HK-2 (cell line): ENCODE results near the gene USB1.
"Not testable (repeated sequence)": the region's sequence is repeated elsewhere in the genome, so short reads cannot be mapped to it uniquely, and the experiment has no call there.

Experiments
- DNase-seq: peaks from one replicate; pipeline ENCODE4 v3.0.0-alpha.2; 2018; ENCODE audit not compliant: unreplicated experiment

USB1 gene

DNA sequence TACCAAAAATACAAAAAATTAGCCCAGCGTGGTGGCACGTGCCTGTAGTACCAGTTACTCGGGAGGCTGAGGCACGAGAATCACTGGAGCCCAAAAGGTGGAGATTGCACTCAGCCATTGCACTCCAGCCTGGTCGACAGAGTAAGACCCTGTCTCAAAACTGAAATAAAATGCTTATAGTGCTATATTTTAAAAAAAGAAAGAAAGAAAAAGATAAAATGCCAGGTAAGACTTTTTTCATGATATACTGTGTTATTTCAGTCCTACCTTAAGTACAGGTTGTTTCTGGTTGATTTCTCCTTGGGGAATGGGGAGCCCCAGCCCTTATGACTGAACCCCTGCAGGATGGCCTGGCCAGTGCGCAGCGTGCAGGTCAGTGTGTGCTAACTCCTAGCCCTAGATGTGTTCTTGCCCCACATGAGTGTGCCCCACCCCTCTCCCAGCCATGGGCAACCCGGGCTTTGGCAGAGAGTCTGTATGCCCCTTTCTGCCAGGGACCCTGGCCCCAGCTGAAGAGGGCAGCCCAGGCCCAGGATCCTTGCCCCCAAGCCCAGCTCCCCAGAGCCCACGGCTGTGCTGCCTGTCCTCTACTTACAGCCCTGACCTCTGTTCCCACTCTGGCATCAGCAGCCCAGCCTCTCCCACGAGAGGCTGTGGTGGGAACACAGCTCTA is 31.6 kb upstream of the USB1 start:
- DNase-seq: no peak

DNA sequence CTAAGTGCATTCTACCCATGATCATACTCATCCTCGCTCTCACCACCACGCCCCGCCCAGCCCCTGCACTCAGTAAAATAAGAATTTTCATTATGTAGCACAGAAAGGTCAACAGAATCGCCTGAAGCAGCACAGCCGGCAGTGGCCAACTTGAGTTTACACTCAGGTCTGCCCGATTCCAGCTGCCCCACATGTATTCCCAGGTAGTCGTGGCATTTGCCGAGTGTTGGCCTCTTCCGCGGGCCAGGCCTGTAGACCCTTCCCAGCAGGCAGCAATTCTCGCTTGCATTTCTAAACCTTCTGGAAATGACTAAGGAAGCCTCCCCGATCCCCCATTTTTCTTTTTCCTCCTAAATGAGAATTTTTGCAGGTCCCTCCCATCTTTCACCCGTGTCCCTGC is 30.9 kb upstream of the USB1 start:
- DNase-seq: no peak

DNA sequence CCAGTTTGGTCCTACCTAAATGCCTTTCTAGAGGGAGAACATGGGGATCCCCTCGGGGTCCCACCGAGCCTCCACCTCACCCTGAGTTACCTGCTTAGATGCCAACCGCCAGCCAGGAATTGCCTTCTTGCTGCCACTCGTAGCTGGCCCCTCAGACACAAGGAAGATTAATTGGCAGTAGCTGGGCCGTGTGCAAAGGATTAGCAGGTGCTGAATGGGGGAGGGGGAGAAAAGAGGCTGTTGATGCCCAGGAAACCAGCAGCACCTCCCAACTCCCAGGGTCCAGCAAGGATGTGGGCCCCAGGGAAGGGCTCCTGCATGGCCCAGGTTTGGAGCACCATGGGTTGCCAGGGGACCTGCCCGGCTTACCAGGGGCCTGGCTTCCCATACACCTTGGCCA is 30.2 kb upstream of the USB1 start, which contains the start of gene CNGB1:
Gene CNGB1 (minus strand): TSS at position 159 of the 400 bp plus-strand sequence. CDS start 3,842 bp downstream, outside the sequence.
- DNase-seq: no peak

DNA sequence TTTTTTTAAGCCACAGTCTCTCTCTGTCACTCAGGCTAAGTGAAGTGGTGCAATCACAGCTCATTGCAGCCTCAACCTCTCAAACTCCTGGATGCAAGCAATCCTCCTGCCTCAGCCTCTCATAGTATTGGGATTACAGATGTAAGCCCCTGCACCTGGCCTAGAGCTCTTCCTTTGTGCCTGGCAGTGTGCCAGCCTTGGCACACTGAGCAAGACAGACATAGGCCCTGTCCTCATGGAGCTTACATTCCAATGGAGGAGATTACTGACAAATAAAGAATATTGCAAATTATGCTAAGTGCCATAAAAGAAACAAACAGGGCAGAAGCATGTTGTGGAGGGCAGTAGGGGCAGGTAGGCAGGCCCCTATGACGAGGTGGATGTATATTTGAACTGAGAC is 29.4 kb upstream of the USB1 start:
- no peak for DNase-seq

DNA sequence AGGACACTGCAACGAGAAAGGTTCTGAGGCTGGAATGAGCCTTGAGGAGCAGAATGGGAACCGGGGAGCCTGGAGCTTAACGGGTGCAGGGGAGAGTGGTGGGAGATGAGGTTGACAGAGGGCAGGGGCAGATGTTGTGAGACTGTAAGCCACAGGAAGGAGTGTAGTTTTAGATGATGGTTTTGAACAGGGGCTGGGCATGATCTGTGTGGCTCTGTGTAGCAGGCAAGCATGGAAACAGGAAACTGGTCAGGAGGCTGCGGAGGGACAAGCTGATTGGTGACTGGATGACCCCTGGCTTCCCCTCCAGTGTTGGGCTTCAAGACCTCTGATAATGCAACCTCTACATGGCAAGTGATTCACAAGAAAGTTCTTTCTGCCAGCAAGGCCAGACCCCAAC is 28.9 kb upstream of the USB1 start:
- no peak for DNase-seq

DNA sequence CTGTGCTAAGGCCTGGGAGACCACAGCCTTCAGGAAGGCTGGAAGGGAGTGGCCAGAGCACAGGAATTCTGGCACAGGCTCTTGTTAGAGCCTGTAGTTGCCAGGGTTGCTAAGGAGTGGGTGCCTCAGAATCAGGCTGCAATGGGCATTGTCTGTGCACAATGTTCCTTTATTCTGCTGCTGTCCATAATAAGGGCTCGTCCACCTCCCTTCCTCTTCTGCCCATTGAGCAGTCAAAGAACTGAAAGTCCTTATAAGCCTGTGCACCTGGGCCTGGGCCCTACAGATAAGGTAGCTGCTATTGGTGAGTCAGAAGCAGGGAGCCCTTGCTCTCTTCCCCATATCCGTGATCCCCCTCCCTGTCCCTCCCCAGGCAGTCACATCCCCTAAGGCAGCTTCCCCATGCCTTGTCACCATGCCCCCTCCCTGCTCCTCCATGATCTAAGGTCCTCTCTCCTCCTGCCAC is 24.8 kb upstream of the USB1 start:
- no peak for DNase-seq

DNA sequence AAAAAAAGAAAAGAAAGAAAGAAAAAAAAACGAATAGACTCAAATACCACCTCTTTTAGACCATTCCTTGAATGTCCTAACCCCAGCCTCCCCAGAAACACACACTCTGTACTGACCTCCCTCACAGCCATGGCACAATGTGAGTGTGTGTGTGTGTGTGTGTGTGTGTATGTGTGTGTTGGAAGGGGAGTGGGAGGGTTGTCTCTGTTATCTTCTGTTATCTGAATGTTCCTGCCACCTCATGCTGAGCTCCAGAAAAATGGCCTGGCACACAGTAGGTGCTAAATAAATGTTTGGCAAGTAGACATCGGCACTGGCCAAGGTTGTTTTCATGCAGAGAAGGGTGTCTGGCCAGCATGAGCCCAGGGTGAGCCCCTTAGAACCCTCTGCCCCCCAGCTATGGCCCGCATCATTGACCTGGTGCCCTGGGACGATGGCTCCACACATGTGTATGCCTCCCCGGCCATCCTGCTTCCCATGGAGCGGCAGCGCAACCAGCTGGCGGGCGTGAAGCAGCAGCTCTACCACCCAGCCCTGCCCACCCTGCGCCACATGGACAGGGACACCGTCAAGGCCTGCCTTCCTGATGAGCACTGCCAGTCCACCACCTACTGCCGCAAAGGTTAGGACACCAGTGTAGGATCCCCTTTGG is 23.7 kb upstream of the USB1 start:
- DNase-seq: no peak

DNA sequence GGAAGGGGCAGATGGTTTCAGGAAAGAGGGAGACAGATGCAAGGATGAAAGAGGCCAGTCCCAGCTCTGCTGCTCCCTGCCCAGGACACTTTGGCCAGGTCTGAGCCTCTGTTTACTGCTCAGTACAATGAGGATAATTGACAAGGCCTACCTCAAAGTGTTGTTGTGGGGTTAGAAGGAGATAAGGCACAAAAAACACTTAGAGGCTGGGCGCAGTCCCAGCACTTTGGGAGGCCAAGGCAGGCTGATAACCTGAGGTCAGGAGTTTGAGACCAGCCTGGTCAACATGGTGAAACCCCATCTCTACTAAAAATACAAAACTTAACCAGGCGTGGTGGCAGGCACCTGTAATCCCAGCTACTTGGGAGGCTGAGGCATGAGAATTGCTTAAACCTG is 23.1 kb upstream of the USB1 start:
- not testable (repeated sequence) for DNase-seq

DNA sequence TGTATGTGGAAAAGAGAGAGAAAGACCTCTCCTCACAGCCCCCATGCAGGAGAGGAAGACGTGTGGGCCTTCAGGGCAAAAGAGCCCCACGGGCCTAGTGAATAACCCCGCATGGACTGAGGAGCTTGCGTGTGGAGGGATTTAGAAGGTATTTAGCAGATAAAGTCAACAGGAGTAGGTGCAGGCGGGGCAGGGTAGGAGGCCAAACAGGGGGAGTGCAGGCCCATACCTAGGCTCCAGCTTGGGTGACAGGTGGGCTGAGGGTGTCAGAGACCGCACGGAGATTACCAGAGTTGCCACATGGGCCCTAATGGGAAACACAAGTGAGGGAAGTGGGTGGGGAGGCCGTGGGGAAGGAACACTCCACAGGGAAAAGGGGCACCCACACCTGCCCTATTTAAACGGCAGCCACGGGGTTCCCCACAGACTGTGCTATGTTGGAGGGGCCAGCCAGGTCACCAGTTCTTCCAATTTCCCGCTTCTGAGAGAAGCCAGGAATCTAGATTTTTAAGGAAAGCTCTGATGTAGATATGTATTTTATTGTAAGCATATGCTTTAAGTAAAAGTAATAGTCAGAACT is 22.1 kb upstream of the USB1 start:
- no peak for DNase-seq

DNA sequence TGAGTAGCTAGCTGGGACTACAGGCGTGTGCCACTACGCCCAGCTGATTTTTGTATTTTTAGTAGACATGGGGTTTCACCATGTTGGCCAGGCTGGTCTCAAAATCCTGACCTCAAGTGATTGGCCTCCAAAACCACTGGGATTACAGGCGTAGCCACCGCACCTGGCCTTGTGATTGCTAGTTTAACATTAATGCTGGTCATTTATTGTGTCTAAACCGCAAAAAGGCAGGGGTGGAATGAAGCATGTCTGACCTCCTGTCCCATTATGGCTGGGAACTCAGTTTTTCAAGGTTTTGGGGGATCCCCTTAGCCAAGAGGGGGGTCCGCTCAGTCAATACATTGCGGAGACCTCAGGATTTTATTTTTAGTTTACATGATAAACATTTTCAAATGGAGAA is 19.6 kb upstream of the USB1 start:
- peak; percentile 70 for DNase-seq

DNA sequence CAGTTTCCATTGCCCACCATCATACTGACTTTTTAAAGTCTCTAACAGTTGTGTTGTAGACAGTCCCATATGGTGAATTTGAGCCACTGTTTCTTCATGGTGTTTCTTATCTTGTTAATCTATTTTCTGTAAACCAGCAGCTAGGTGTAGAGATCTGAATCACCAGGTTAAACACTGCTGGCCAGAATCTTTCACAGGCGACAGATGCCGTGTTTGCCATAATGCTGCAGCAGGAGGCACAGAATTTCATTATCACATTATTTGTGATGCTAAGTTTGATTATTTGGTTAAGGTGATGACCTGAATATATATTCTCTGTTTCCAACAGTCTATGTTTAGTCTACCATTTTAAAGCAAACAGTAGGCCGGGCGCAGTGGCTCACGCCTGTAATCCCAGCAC is 18.8 kb upstream of the USB1 start:
- DNase-seq: no peak

DNA sequence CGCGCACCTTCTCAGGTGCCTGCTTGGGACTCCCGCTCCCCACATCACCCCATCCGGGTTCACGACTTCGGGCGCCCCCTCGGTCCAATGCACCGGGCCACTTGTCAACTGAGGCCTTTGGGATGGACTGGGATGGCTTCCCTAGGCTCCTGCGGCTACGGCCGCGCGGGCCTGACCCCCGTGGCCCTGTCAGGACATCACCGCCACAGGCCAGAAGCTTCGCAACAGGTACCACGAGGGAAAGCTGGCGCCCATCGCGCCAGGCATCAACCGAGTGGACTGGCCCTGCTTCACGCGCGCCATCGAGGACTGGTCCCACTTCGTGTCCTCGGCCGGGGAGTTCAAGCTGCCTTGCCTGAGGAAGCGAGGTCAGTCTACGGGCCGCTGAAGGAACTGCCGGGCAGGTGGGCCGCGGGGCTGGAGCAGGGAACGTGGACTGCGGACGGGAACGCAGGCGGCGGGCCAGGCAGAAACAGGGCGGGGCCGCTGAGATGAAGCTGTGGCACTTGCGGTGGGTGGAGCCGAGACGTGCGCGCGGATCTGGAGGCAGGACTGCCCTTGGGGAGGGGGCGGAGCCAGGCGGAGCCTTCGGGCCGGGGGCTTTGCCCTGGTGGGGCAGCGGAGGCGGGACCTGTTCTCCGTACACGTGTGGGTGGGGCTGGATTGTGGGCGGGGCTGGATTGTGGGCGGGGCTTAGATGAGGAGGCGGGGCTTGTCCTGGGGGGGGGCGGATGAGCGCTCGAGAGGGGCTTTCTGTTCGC is 16.6 kb upstream of the USB1 start:
- DNase-seq: peak; percentile 54

DNA sequence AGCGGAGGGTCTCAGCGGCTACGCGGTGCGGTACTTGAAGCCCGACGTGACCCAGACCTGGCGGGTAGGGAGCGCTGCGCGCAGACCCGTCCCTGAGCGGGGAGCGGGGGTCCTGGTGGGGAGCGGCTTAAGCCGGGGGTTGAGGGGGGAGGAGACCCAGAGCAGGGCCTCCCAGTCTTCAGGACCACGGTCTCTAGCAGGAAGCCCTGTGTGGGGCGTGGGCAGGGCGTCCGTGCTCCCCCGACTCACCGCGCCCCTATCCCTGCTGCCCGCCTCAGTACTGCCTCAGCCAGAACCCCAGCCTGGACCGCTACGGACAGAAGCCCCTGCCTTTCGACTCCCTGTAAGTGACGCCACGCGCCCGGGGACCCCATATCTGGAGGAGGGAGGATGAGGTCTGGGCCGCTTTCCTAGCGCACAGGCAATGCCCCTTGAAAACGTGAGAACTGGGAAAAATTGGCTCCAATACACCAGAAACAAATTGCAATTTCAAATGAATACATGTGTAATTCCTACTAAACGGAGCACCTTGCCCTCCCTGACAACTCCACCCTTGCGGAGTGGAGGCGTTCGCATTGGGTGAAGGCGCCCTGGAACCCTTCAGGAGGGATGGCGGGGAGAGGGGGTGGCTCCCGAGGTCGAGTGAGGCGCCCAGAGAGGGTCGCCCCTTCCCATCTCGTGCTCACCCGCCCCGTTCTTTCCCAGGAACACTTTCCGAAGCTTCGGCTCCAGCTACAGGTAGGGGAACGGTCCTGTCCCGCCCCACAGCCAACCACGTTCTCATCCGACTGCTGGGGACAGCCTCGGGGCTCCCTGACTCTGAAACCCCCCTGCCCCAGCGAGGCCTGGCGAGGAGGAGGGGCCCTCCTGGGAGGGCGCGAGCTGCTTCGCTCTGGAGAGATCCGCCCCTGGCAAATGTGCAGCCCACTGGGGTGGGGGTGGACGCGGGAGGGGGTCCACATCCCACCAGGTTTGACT is 15.7 kb upstream of the USB1 start:
- DNase-seq: no peak

DNA sequence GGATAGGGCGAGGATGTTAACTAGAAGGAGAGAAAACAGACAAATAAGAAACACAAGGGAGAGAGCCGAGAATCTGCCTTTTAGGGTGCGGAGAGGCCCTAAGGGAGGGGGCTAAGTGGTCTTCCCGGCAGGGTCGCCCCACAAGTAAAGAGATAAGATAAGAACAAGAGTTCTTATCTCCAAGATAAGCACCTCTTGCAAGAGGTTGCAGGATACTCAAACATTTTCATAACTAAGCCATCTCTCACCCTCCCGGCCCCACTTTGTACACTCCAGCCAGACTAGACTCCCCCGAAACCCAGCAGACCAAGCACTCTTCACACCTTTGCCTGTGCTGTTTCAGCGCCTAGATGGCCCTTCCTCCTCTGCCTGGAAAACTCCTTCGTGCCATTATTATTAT is 15.0 kb upstream of the USB1 start:
- no peak for DNase-seq

DNA sequence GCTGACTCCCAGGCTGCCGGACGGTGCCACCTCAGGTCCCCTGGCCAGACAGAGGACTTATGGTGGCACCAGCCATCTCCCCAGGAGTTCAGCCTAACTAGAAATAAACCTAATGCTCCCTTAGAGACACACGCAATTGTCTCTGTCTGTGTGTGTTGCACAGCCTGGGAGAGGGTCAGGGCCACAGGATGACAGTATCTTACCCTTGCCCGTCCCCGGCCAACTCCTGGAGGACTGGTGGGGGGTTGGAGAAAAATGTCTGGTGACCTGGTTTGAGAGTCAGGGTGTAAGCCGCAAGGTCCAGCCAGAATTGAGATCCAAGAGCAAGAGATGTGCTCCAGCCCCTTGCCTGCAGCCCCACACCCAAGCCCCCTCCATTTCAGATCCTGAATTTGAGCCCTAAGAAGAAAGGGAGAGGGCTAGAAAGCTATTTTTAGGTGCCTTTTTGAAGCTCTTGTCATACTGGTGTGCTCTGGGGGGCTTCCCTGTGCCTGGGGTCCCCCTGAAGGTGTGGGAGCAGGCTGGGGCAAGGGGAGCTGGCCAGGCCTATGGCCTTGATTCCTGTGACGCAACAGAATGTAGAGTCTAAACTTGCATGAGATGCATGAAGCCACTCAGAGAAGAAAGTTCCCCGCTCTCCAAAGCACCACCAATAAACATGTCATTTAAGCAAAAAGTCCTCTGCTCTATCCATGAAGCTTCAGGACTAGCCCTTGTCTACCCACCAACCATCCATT is 13.6 kb upstream of the USB1 start:
- DNase-seq: no peak

DNA sequence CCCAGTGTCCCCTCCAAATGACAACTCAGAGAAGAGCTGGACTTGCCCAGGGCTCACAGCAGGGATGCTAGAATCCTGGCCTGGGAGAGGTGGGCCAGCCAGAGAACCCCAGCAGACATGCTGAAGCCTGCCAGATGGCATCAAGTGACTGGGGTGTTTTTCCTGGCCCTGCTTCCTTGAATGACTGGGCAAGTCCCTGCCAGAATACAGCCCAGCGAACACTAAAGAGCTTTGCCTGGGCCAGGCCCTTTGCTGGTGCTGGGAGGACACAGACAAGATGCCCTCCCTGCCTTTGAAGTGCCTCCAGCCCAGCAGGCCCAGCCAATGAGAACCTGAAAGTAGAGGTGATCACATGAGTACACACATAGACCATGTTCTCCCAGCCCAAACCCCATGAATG is 12.3 kb upstream of the USB1 start:
- DNase-seq: no peak

DNA sequence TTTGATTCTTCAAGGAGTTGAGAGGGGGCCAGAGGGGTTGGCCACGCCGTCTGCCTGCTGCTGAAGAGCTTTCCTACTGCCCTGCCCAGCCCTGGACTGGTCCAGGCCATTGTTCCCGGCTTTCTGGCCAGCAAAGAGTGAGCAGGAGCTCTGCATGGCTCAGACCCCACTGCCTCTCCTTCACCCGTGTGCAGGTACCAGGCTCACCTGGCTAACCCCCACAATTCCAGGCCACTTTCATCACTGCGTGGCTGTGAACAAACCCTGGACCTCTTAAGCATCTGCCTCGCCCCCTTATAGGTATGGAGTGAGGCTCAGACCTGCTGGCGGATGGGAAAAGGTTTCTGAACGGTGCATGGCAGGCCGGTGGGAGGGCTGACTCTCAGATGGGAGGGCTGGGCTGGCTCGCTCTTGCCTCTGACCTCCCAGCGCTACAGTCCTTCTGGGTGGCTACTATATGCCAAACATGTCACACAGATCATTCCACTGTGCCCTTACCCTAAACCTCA is 9.6 kb upstream of the USB1 start:
- DNase-seq: no peak

DNA sequence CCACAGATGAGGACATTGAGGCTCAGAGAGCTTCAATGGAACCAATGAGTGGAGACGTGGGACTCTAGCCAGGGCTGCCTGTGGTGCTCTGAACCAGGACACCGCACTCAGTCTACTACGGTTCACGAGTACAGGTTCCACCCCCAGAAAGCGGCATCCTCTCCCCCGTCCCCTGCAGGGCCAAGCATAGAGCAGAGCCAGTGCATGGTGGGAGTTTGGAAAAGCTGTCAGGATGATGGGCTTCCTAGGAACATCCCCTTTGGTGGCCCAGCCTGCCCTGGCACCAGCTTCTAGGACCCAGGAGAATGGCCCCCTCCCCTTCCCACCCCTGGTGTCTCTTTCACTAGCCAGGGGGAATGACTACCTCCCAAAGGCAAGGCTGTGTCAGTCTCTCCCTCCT is 9.1 kb upstream of the USB1 start:
- DNase-seq: no peak

DNA sequence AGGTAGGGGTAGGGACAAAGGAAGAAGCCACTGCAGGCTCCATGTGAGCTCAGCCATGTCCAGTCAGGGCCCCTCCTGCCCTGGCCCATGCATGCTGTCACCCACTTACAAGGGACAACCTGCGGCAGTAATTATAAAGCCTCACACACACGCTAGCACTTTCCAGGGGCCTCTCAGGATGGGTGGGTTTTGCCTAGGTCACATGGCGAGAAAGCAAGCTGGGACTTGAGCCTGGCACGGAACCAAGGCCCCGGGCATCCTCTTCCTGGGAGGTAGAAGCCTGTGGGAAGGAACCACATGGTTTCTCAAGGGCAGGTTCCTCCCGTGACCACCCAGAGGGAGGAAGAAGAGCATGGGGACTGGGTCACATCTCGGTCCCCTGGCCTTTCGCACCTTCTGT is 7.8 kb upstream of the USB1 start:
- DNase-seq: no peak

DNA sequence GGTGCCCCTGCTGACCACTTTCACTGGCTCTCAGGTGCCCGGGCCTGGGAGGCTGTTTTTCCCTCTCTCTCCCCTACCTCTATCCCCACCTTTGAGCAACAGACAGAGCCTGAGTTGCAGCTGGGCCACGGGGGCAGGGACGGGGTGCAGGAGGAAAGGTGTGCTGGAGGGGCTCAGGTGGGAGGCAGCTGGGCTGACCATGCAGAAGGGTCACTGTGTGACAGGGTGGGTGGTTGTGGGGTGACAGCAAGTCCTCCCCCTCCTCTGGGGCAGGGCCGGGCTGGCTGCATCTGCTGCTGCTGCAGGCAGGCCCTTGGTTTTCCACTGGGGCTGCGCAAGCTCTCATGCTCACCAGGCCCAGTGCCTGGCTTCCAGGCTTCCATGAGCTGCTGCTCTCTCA is 7.3 kb upstream of the USB1 start:
- no peak for DNase-seq
